KMS-11 (cell line): ENCODE measurements around the gene PACSIN2.

ENCODE experiments used
- H2AFZ ChIP-seq: fragments of 200-600 bp; sonication (generic); 2 replicates; pipeline ENCODE4 v1.6.1; 2016; ENCODE audit warnings: antibody characterized with exemption, mixed run types, low read depth
- H3K27ac ChIP-seq: fragments of 200-600 bp; sonication (generic); 2 replicates; pipeline ENCODE4 v1.6.1; 2016; ENCODE audit warnings: mild to moderate bottlenecking, mixed run types
- H3K27me3 ChIP-seq: fragments of 200-600 bp; sonication (generic); 2 replicates; pipeline ENCODE4 v1.6.1; 2017; ENCODE audit warnings: mild to moderate bottlenecking, low read depth, mixed run types, moderate library complexity; ENCODE audit not compliant: insufficient read depth
- H3K36me3 ChIP-seq: fragments of 200-600 bp; sonication (generic); 2 replicates; pipeline ENCODE4 v1.6.1; 2017; ENCODE audit warnings: mild to moderate bottlenecking, mixed run types; ENCODE audit not compliant: insufficient read depth
- H3K4me1 ChIP-seq: fragments of 200-600 bp; sonication (generic); 2 replicates; pipeline ENCODE4 v1.6.1; 2016; ENCODE audit warnings: mild to moderate bottlenecking, low read depth, mixed run types; ENCODE audit not compliant: poor library complexity, severe bottlenecking
- H3K4me2 ChIP-seq: fragments of 200-600 bp; sonication (generic); 2 replicates; pipeline ENCODE4 v1.7.0; 2016; ENCODE audit warnings: mild to moderate bottlenecking, mixed run types
- H3K4me3 ChIP-seq: fragments of 200-600 bp; sonication (generic); IDR thresholded peaks from 2 replicates; pipeline ENCODE4 v1.6.1; 2017; ENCODE audit warnings: low read depth, low read length, mixed read lengths; ENCODE audit not compliant: insufficient read depth
- H3K79me2 ChIP-seq: fragments of 200-600 bp; sonication (generic); 2 replicates; pipeline ENCODE4 v1.6.1; 2016; ENCODE audit warnings: low read depth, mixed run types; ENCODE audit not compliant: insufficient read depth
- H3K9ac ChIP-seq: fragments of 200-600 bp; sonication (generic); 2 replicates; pipeline ENCODE4 v1.6.1; 2016; ENCODE audit warnings: mild to moderate bottlenecking, mixed run types
- H4K20me1 ChIP-seq: fragments of 200-600 bp; sonication (generic); 2 replicates; pipeline ENCODE4 v1.6.1; 2016; ENCODE audit warnings: mild to moderate bottlenecking, mixed run types; ENCODE audit not compliant: insufficient read depth
- TF ChIP-seq, protein P1 (sequence below): fragments of 200-600 bp; sonication (generic); conservative IDR thresholded peaks from 2 replicates; pipeline ENCODE4 v1.6.1; 2017; ENCODE audit warnings: low read depth, mild to moderate bottlenecking, antibody characterized with exemption, low read length, moderate library complexity, mixed read lengths

The PACSIN2 gene

GRCh38 chr22:42990131-42990838 lies 24.7 kb downstream of the PACSIN2 start:
- no peaks in the 10 kb centered on the region for H4K20me1 ChIP-seq
- no peak overlapping the region for H3K9ac ChIP-seq
- no peak overlapping the region for H2AFZ ChIP-seq
- H3K4me3 ChIP-seq, result no peak overlapping the region
- H3K36me3 ChIP-seq, result no peaks in the 10 kb centered on the region
- no peaks in the 10 kb centered on the region for H3K27me3 ChIP-seq
- H3K79me2 ChIP-seq, result peaks cover 15% of the 10 kb centered on the region; the same call in 1 of the 2 replicates
- H3K4me2 ChIP-seq, result no peak overlapping the region
- H3K27ac ChIP-seq, result no peak overlapping the region
- no peaks in the 10 kb centered on the region for H3K4me1 ChIP-seq
- TF ChIP-seq, protein P1, sequence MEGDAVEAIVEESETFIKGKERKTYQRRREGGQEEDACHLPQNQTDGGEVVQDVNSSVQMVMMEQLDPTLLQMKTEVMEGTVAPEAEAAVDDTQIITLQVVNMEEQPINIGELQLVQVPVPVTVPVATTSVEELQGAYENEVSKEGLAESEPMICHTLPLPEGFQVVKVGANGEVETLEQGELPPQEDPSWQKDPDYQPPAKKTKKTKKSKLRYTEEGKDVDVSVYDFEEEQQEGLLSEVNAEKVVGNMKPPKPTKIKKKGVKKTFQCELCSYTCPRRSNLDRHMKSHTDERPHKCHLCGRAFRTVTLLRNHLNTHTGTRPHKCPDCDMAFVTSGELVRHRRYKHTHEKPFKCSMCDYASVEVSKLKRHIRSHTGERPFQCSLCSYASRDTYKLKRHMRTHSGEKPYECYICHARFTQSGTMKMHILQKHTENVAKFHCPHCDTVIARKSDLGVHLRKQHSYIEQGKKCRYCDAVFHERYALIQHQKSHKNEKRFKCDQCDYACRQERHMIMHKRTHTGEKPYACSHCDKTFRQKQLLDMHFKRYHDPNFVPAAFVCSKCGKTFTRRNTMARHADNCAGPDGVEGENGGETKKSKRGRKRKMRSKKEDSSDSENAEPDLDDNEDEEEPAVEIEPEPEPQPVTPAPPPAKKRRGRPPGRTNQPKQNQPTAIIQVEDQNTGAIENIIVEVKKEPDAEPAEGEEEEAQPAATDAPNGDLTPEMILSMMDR, result no peak

GRCh38 chr22:42986115-42986514 lies 28.8 kb downstream of the PACSIN2 start:
- Histone ChIP-seq H3K79me2 (peaks cover 15% of the 10 kb centered on the region; the same call in 1 of the 2 replicates), H4K20me1 (no peaks in the 10 kb centered on the region), H3K27ac (no peak overlapping the region)

GRCh38 chr22:42985531-42985905 lies 29.4 kb downstream of the PACSIN2 start:
- TF ChIP-seq, protein P1, result no peak
- H3K79me2 ChIP-seq, result peaks cover 15% of the 10 kb centered on the region; the same call in 1 of the 2 replicates

More at GRCh38 chr22:42986115-42986514, 28.8 kb downstream of the PACSIN2 start:
- H3K27me3 ChIP-seq, result no peaks in the 10 kb centered on the region
- TF ChIP-seq, protein P1, result no peak
- no peak overlapping the region for H3K9ac ChIP-seq
- no peaks in the 10 kb centered on the region for H3K36me3 ChIP-seq
- no peak overlapping the region for H2AFZ ChIP-seq
- no peaks in the 10 kb centered on the region for H3K4me1 ChIP-seq
- H3K4me2 ChIP-seq, result no peak overlapping the region
- H3K4me3 ChIP-seq, result no peak overlapping the region

DNA sequence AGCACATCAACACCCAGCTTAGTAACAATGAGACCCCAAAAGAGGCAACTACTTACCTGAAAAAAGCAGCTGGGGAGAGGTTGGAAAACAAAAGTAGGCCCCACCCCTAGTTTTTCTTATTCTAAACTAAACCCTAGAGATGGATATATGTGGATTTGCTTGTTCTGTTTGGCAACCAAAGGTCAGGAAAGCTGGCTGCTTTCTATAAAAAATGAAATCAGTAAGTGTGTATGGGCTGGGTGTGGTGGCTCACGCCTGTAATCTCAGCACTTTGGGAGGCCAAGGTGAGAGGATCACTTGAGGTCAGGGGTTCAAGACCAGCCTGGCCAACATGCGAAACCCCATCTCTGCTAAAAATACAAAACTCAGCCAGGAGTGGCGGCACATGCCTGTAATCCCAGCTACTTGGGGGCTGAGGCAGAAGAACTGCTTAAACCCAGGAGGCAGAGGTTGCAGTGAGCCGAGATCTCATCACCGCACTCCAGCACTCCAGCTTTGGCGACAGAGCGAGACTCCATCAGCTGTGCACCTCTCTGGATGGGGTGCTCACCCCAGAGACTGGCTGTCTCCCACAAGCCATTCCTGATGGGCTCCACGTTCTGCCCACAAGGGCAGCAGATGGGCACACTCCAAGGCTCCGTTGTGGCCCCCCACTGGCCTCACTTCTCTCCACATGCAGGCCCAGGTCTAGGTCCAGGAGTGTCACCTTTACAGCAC lies 30.0 kb downstream of the PACSIN2 start:
- Histone ChIP-seq H3K4me1 (no peaks in the 10 kb centered on the region), H3K79me2 (peaks cover 15% of the 10 kb centered on the region; the same call in 1 of the 2 replicates), H3K27me3 (no peaks in the 10 kb centered on the region), H3K4me2 (no peak overlapping the region), H2AFZ (no peak overlapping the region), H3K27ac (no peak overlapping the region), H3K36me3 (no peaks in the 10 kb centered on the region), H3K4me3 (no peak overlapping the region), H3K9ac (no peak overlapping the region), H4K20me1 (no peaks in the 10 kb centered on the region)
- TF ChIP-seq, protein P1, result no peak

More at GRCh38 chr22:42985531-42985905, 29.4 kb downstream of the PACSIN2 start:
- H3K27me3 ChIP-seq, result no peaks in the 10 kb centered on the region
- H3K4me3 ChIP-seq, result no peak overlapping the region
- H3K9ac ChIP-seq, result no peak overlapping the region
- no peak overlapping the region for H2AFZ ChIP-seq
- no peaks in the 10 kb centered on the region for H4K20me1 ChIP-seq
- no peak overlapping the region for H3K27ac ChIP-seq
- no peaks in the 10 kb centered on the region for H3K36me3 ChIP-seq
- no peaks in the 10 kb centered on the region for H3K4me1 ChIP-seq
- no peak overlapping the region for H3K4me2 ChIP-seq
